GM12878 (cell line): Measurements from ENCODE around the gene CDH4. TPM values are rescaled to one million over a fixed set of nuclear protein-coding genes. Genes with fewer than 3 reads are reported as not detected.

Experiments
- ATAC-seq: fragments of 200-7000 bp; cut with Tn5 transposase; 3 replicates; pipeline ENCODE4 v1.9.1; 2020; ENCODE audit warnings: mild to moderate bottlenecking, moderate library complexity
- BruUV-seq: library from RNA; stranded (reverse); fragments of 400-500 nt; replicated peaks from 2 replicates; lab custom pipeline; 2021; lab: Mats Ljungman, UMichigan
- CTCF ChIA-PET: fragments of 300-600 bp; sonication (Branson Sonifier 250); formaldehyde crosslinking; extraction: SDS; loops from one replicate; lab custom pipeline; 2021; ENCODE audit warnings: inconsistent platforms; lab: Yijun Ruan, JAX
- POLR2A ChIA-PET: fragments of 350-600 bp; formaldehyde crosslinking; extraction: SDS; loops from one replicate; lab custom pipeline; 2021; ENCODE audit warnings: inconsistent platforms; lab: Charles Lee
- RAD21 ChIA-PET: fragments of 300-600 bp; sonication (Branson Sonifier 250); formaldehyde crosslinking; loops from one replicate; lab custom pipeline; 2023; ENCODE audit warnings: antibody characterized with exemption; ENCODE audit not compliant: unreplicated experiment; lab: Charles Lee
- SMC1A ChIA-PET: fragments of 300-600 bp; sonication (Branson Sonifier 250); formaldehyde crosslinking; loops from one replicate; lab custom pipeline; 2023; ENCODE audit not compliant: unreplicated experiment, uncharacterized antibody; lab: Charles Lee
- DNase-seq: peaks from one replicate; pipeline ENCODE4 v3.0.0-alpha.2; 2011; ENCODE audit warnings: low read depth, low spot score
- FAIRE-seq: peaks from 3 replicates; lab custom pipeline; 2011; peaks lifted over from hg19 to GRCh38; lab: Jason Lieb, UNC
- H2AFZ ChIP-seq: 2 replicates; pipeline ENCODE4 v1.6.0; 2011; ENCODE audit warnings: low read depth, low read length, control low read depth; ENCODE audit not compliant: control insufficient read depth
- H3K27ac ChIP-seq: 2 replicates; pipeline ENCODE4 v1.5.1; 2011; ENCODE audit warnings: control low read depth; ENCODE audit not compliant: control insufficient read depth, insufficient read depth
- H3K27me3 ChIP-seq, 2 experiments: replicated peaks in 1 of 2; 2 replicates each; pipeline versions ENCODE4 v1.6.0 to v1.6.1; 2011; ENCODE audit warnings: low read length in 1 of 2; ENCODE audit not compliant: control insufficient read depth in 2 of 2, insufficient read depth in 2 of 2
- H3K36me3 ChIP-seq, 2 experiments: 2 replicates each; pipeline ENCODE4 v1.5.1; 2011; ENCODE audit warnings: low read length in 1 of 2; ENCODE audit not compliant: control insufficient read depth in 2 of 2, insufficient read depth in 2 of 2
- H3K4me1 ChIP-seq: 2 replicates; pipeline ENCODE4 v1.6.1; 2011; ENCODE audit warnings: mild to moderate bottlenecking, low read length, moderate library complexity, mixed read lengths; ENCODE audit not compliant: control insufficient read depth, insufficient read depth
- H3K4me2 ChIP-seq: 2 replicates; pipeline ENCODE4 v1.6.0; 2011; ENCODE audit warnings: control low read depth; ENCODE audit not compliant: control insufficient read depth, insufficient read depth
- H3K4me3 ChIP-seq: fragments of 200-600 bp; sonication (generic); 2 replicates; pipeline ENCODE4 v1.5.1; 2016
- H3K79me2 ChIP-seq: 2 replicates; pipeline ENCODE4 v1.6.0; 2011; ENCODE audit warnings: low read length; ENCODE audit not compliant: control insufficient read depth, insufficient read depth
- H3K9ac ChIP-seq: 2 replicates; pipeline ENCODE4 v1.8.0; 2011; ENCODE audit warnings: low read length, control low read depth, mixed read lengths; ENCODE audit not compliant: control insufficient read depth, insufficient read depth
- H3K9me3 ChIP-seq: replicated peaks from 3 replicates; pipeline ENCODE4 v1.5.1; 2011; ENCODE audit warnings: mild to moderate bottlenecking, low read length; ENCODE audit not compliant: control insufficient read depth, insufficient read depth
- H4K20me1 ChIP-seq: 2 replicates; pipeline ENCODE4 v1.6.0; 2011; ENCODE audit not compliant: control insufficient read depth, insufficient read depth
- BHLHE40 ChIP-seq, 2 experiments: fragments of 450-650 bp in 1 of 2; IDR thresholded peaks; 2 replicates each; pipeline ENCODE4 v1.6.1; 2011 to 2017; ENCODE audit warnings: low read depth in 2 of 2, borderline replicate concordance in 1 of 2, improper control_type of control experiment in 1 of 2, low read length in 1 of 2, mild to moderate bottlenecking in 1 of 2
- ESRRA ChIP-seq: IDR thresholded peaks from 2 replicates; pipeline ENCODE4 v1.6.1; 2012; ENCODE audit warnings: mild to moderate bottlenecking, low read length, improper control_type of control experiment
- IRF5 ChIP-seq: fragments of 450-650 bp; IDR thresholded peaks from 2 replicates; pipeline ENCODE4 v1.6.1; 2017; ENCODE audit warnings: borderline replicate concordance
- MAX ChIP-seq: IDR thresholded peaks from 2 replicates; pipeline ENCODE4 v1.6.1; 2012; ENCODE audit warnings: low read depth, low read length, improper control_type of control experiment
- NBN ChIP-seq: fragments of 450-650 bp; IDR thresholded peaks from 2 replicates; pipeline ENCODE4 v1.6.1; 2016
- NFYA ChIP-seq: IDR thresholded peaks from 2 replicates; pipeline ENCODE4 v1.6.1; 2011; ENCODE audit warnings: low read depth, mild to moderate bottlenecking, low read length, improper control_type of control experiment, borderline replicate concordance
- STAT3 ChIP-seq: IDR thresholded peaks from 2 replicates; pipeline ENCODE4 v1.6.1; 2011; ENCODE audit warnings: low read depth, low read length, improper control_type of control experiment
- TAF1 ChIP-seq: IDR thresholded peaks from 2 replicates; pipeline ENCODE4 v1.6.1; 2011; ENCODE audit warnings: mild to moderate bottlenecking, low read depth, low read length, borderline replicate concordance
- TCF12 ChIP-seq: IDR thresholded peaks from 2 replicates; pipeline ENCODE4 v1.6.1; 2011; ENCODE audit warnings: low read depth, mild to moderate bottlenecking, low read length
- USF2 ChIP-seq: IDR thresholded peaks from 2 replicates; pipeline ENCODE4 v1.6.1; 2011; ENCODE audit warnings: low read depth, low read length, improper control_type of control experiment, borderline replicate concordance
- ZBED1 ChIP-seq: IDR thresholded peaks from 2 replicates; pipeline ENCODE4 v1.6.1; 2016; ENCODE audit warnings: borderline replicate concordance
- ZBTB4 ChIP-seq: fragments of 450-650 bp; formaldehyde crosslinking; IDR thresholded peaks from 2 replicates; pipeline ENCODE4 v1.4.0; 2022; ENCODE audit warnings: mild to moderate bottlenecking, moderate library complexity
- ZNF274 ChIP-seq: IDR thresholded peaks from one replicate; pipeline ENCODE4 v1.8.0; 2011; ENCODE audit not compliant: insufficient read length, insufficient read depth
- WGBS: methylation state at CpG from one replicate; pipeline ENCODE4 v1.1.6; 2016; ENCODE audit warnings: low lambda C conversion rate; ENCODE audit not compliant: insufficient replicate concordance, insufficient coverage; ENCODE audit errors: missing lambda C conversion rate; 5-methylcytosine and 5-hydroxymethylcytosine counted together
- in situ Hi-C: fragments of 300-500 bp; cut with MboI; formaldehyde crosslinking; loops from 9 replicates; pipeline ENCODE4 v1.14.3; 2018; ENCODE audit warnings: mixed read lengths
- intact Hi-C: fragments of 100-400 bp; cut with micrococcal nuclease; formaldehyde crosslinking; loops from one replicate; pipeline ENCODE4 v1.14.2; 2022; ENCODE audit not compliant: unreplicated experiment
- polyA plus RNA-seq, 11 experiments: library from polyadenylated mRNA; depleted of rRNA in 4 of 11; unstranded in 6 of 11; stranded (reverse) in 5 of 11; fragments of >200 nt; fragmentation: Nextera tagmentation in 4 of 11; fragmentation: Illumina TruSeq in 1 of 11; extraction: Ambion mirVana in 4 of 11; extraction: Trizol in 1 of 11; gene quantifications; 1 replicate in 1 of 11; 2 replicates in 10 of 11; pipeline versions ENCODE4 v1.2.1 to v1.2.3, GENCODE V29; 2011 to 2016; ENCODE audit warnings: inconsistent platforms in 2 of 11, missing spikeins in 2 of 11, low read depth in 1 of 11
- total RNA-seq, 4 experiments: library from RNA; depleted of rRNA in 3 of 4; stranded (reverse); fragments of >200 nt in 3 of 4; fragmentation: Illumina TruSeq in 1 of 4; extraction: Trizol in 1 of 4; gene quantifications; 2 replicates each; pipeline versions ENCODE4 v1.2.1 to v1.2.3, GENCODE V29; 2013 to 2021

CDH4 gene
- total and polyA plus RNA-seq, 10 of the 15 experiments (the other 5 are each of a cell fraction or from before 2014, with no cell fraction given): not detected

GRCh38 chr20:61901392-61902220 is 649.5 kb downstream of the CDH4 start (continued):
- TF ChIP-seq ZBTB4 (CRISPR knock-in tag) (no peak), NBN (no peak), TAF1 (no peak), ZNF274 (no peak), ESRRA (no peak), IRF5 (no peak)

GRCh38 chr20:61902221-61902869 is 650.3 kb downstream of the CDH4 start:
- Histone ChIP-seq H4K20me1 (no peaks in the 10 kb centered on the region), H3K27me3 (no peaks in the 10 kb centered on the region), H3K4me2 (no peak overlapping the region), H3K9me3 (no peaks in the 10 kb centered on the region), H3K9ac (no peak overlapping the region), H3K36me3 (no peaks in the 10 kb centered on the region), H3K4me3 (no peak overlapping the region), H3K27ac (no peak overlapping the region), H3K79me2 (no peaks in the 10 kb centered on the region), H2AFZ (no peak overlapping the region), H3K4me1 (no peaks in the 10 kb centered on the region)
- in situ Hi-C loops (no loop called here), intact Hi-C loops (no loop called here)
- BruUV-seq: no TSS peak
- ChIA-PET RAD21 (no interaction called here), CTCF (no interaction called here), POLR2A (no interaction called here), SMC1A (interaction anchor here (1.1 kb wide), 1 partner anchor 10 kb away, joined by 3 read pairs; no protein-coding TSS in a partner anchor)
- FAIRE-seq (no peak), DNase-seq (no peak), ATAC-seq (no peak)
- WGBS: 76% methylated on average over 27 of the region's 27 CpGs
- TF ChIP-seq USF2 (no peak), STAT3 (no peak), TCF12 (no peak), BHLHE40 (IDR thresholded peaks at IDR 0.05; ENCODE audit: borderline replicate concordance in 1 of 2, low read depth in 2 of 2, low read length in 1 of 2) (no peak), NFYA (no peak), MAX (no peak), ZBED1 (no peak)
